Heart left ventricle (tissue), 16 donors: Measurements from ENCODE around the gene RBM7. TPM values are rescaled to one million over a fixed set of nuclear protein-coding genes. Genes with fewer than 3 reads are reported as not detected.

Experiments
- ATAC-seq, 4 donors: fragments of 200-7000 bp; cut with Tn5 transposase; one replicate each; pipeline ENCODE4 v1.9.1; 2020 to 2022; ENCODE audit warnings: moderate library complexity in 4 of 4, mild to moderate bottlenecking in 3 of 4, moderate number of reproducible peaks in 1 of 4
- DNase-seq, 5 donors: peaks; one replicate each; pipeline ENCODE4 v3.0.0-alpha.2; 2020
- H3K27ac ChIP-seq, 12 donors: fragments of 200-600 bp; sonication (generic) in 4 of 12; one replicate each; pipeline versions ENCODE4 v1.5.0 to v1.8.0; 2016 to 2022; ENCODE audit warnings: mild to moderate bottlenecking in 2 of 12
- H3K27me3 ChIP-seq, 9 donors: fragments of 200-600 bp; sonication (generic) in 2 of 9; one replicate each; pipeline versions ENCODE4 v1.5.1 to v1.8.0; 2016 to 2022; ENCODE audit warnings: mild to moderate bottlenecking in 3 of 9
- H3K36me3 ChIP-seq, 9 donors: fragments of 200-600 bp; sonication (generic) in 2 of 9; one replicate each; pipeline versions ENCODE4 v1.5.0 to v1.8.0; 2018 to 2022; ENCODE audit warnings: mild to moderate bottlenecking in 2 of 9
- H3K4me1 ChIP-seq, 12 donors: fragments of 200-600 bp; sonication (generic) in 4 of 12; one replicate each; pipeline versions ENCODE4 v1.5.0 to v1.8.0; 2016 to 2022; ENCODE audit warnings: mild to moderate bottlenecking in 3 of 12
- H3K4me3 ChIP-seq, 12 donors: fragments of 200-600 bp; sonication (generic) in 4 of 12; one replicate each; pipeline versions ENCODE4 v1.5.0 to v1.8.0; 2017 to 2022; ENCODE audit warnings: mild to moderate bottlenecking in 9 of 12, moderate library complexity in 4 of 12
- H3K9me3 ChIP-seq, 12 donors: fragments of 200-600 bp; sonication (generic) in 4 of 12; one replicate each; pipeline versions ENCODE4 v1.5.0 to v1.8.0; 2016 to 2022; ENCODE audit warnings: mild to moderate bottlenecking in 1 of 12
- CTCF ChIP-seq, 12 donors: fragments of 200-600 bp; sonication (generic) in 4 of 12; IDR thresholded peaks; one replicate each; pipeline versions ENCODE4 v1.5.0 to v1.8.0; 2018 to 2022; ENCODE audit warnings: antibody characterized with exemption in 12 of 12, mild to moderate bottlenecking in 5 of 12
- POLR2A ChIP-seq, 2 donors: fragments of 450-650 bp; IDR thresholded peaks; one replicate each; pipeline ENCODE4 v1.6.1; 2017; ENCODE audit warnings: antibody characterized with exemption in 2 of 2, mild to moderate bottlenecking in 2 of 2, moderate library complexity in 2 of 2
- WGBS, 4 donors: extraction: QIAGEN DNeasy Blood & Tissue Kit in 2 of 4; methylation state at CpG; one replicate each; pipeline versions ENCODE4 v1.1.5 to v1.1.7; 2013 to 2018; 5-methylcytosine and 5-hydroxymethylcytosine counted together
- intact Hi-C, 10 donors: fragments of 100-400 bp; cut with DNase I; formaldehyde crosslinking; loops; one replicate each; pipeline versions ENCODE4 v1.11.1 to v1.14.2; 2022
- long read RNA-seq, 3 donors: library from polyadenylated mRNA; unstranded; transcript quantifications; one replicate each; pipeline ENCODE4 v2.0.0, GENCODE V29; 2020 to 2021
- polyA plus RNA-seq, 2 donors: library from polyadenylated mRNA; stranded (reverse); fragments of 200-250 nt; gene quantifications; one replicate each; pipeline ENCODE4 v1.2.3, GENCODE V29; 2013
- total RNA-seq, 9 donors: library from RNA; depleted of rRNA in 2 of 9; stranded (reverse); fragments of >200 nt in 2 of 9; fragmentation: NEBNext Ultra II Directional in 3 of 9; extraction: Animal tissue kit (Norgen Biotek cat#: 25700) in 3 of 9; gene quantifications; one replicate each; pipeline versions ENCODE4 v1.1.0 to v1.2.4, GENCODE V29; 2016 to 2023
- donor health status: ischemic (EF 13 %, LVEDD 7.1; RV severe dilation, severe dysfunction).
- donor health status: healthy with polysubstance abuse.
- donor health status: DM: no; HTN: yes; CAD: no.
- donor health status: DM: no; HTN: no; CAD: no.
- donor health status: ischemic (EF 25% LVEDD 6.9; RV normal size, moderate dysfunction).
- donor health status: ischemic (EF 25% LVEDD 5.7; RV mildly dilated, moderate dysfunction).
- donor health status: healthy.
- donor health status: DM: yes; HTN: yes; CAD: no.
- donor health status: ischemic (EF 35%, LVEDD 5.7; RV mildly dilated, moderate dysfunction).
- donor health status: nonischemic (EF 11% LVEDD 7.7; RV severe dilation, severe dysfunction).
- donor health status: DM: yes; HTN: yes; CAD: no.
- donor health status: PGD.
- donor health status: ischemic (EF 29% LVEDD 5.4; RV normal size, mild dysfunction).
- donor health status: nonischemic (EF 23%, LVEDD 6.1; RV moderate dilation, normal function).

The RBM7 gene
- 10 to 100 TPM in 8 of 9 donors, 1 to 10 TPM in 1; 8.8 to 28.7 (median 20.8) TPM for total RNA-seq
- 10 to 100 TPM in 1 of 2 donors, 1 to 10 TPM in 1; 2.7 to 16.1 TPM for polyA plus RNA-seq
- long read RNA-seq, donor 1, full-length matches to known transcripts: 37 of 40 reads
- long read RNA-seq, donor 1, partial matches to known transcripts: 0 of 40 reads
- long read RNA-seq, donor 1, other reads (novel, unspliced or antisense): 3 of 40 reads
- long read RNA-seq, donor 2, full-length matches to known transcripts: 116 of 127 reads
- long read RNA-seq, donor 2, partial matches to known transcripts: 8 of 127 reads
- long read RNA-seq, donor 2, other reads (novel, unspliced or antisense): 3 of 127 reads
- long read RNA-seq, donor 3, full-length matches to known transcripts: 38 of 40 reads
- long read RNA-seq, donor 3, partial matches to known transcripts: 2 of 40 reads
- long read RNA-seq, donor 3, other reads (novel, unspliced or antisense): 0 of 40 reads

GRCh38 chr11:114400216-114400914 is at the start of gene RBM7, which contains the start of gene C11orf71:
Gene RBM7, plus strand, starts transcription at chr11:114400666. Its CDS starts 6 bp downstream, at chr11:114400672.
Gene C11orf71, minus strand, starts transcription at chr11:114400511. Its CDS starts 180 bp downstream, at chr11:114400331.
- Histone ChIP-seq H3K27ac (peak within 1 kb of the TSS; percentile 89 to 100 (median 98)), H3K27me3 (no peaks in the 10 kb centered on the region), H3K9me3 (no peaks in the 10 kb centered on the region), H3K4me1 (peaks cover 0 to 69% (median 53%) of the 10 kb centered on the region in 12 donors), H3K4me3 (peak within 1 kb of the TSS; percentile 63 to 94 (median 76)), H3K36me3 (peaks cover 0 to 26% (median 10%) of the 10 kb centered on the region in 9 donors)
- DNase-seq: peak; percentile 98 to 100 (median 99)
- TF ChIP-seq CTCF (IDR thresholded peaks at IDR 0.05) (peak in 2 of 12 donors; percentile 12 to 13), POLR2A (IDR thresholded peaks at IDR 0.05) (peak in 1 of 2 donors; percentile 92)
- 0 to 1% (median 0%) methylated on average over 43 to 65 of the region's 65 CpGs for WGBS, 4 donors
- intact Hi-C loops: loop anchor here in 9 of 10 donors (1.0 to 10.0 kb wide), 8 partner anchors 37 to 116 kb away; partner anchors contain the start of genes REXO2 (in 7 of the 9) and NNMT (in 2 of the 9)
- peak; percentile 97 to 99 (median 98) for ATAC-seq

GRCh38 chr11:114353443-114353842 is 47.0 kb upstream of the RBM7 start:
- Histone ChIP-seq H3K27me3 (no peaks in the 10 kb centered on the region), H3K9me3 (no peaks in the 10 kb centered on the region), H3K4me1 (no peaks in the 10 kb centered on the region), H3K27ac (no peak overlapping the region), H3K4me3 (no peak overlapping the region), H3K36me3 (no peaks in the 10 kb centered on the region)
- DNase-seq: no peak
- intact Hi-C loops: no loop called here
- WGBS, 4 donors: 86 to 90% (median 87%) methylated on average over 3 of the region's 3 CpGs
- TF ChIP-seq POLR2A (IDR thresholded peaks at IDR 0.05) (no peak), CTCF (IDR thresholded peaks at IDR 0.05) (no peak)
- no peak for ATAC-seq

GRCh38 chr11:114354076-114354475 is 46.4 kb upstream of the RBM7 start:
- H3K4me1 ChIP-seq: no peaks in the 10 kb centered on the region
- intact Hi-C loops: no loop called here
- H3K27ac ChIP-seq: no peak overlapping the region
- DNase-seq: no peak
- no peaks in the 10 kb centered on the region for H3K9me3 ChIP-seq
- H3K4me3 ChIP-seq: no peak overlapping the region
- no peaks in the 10 kb centered on the region for H3K27me3 ChIP-seq
- H3K36me3 ChIP-seq: no peaks in the 10 kb centered on the region
- TF ChIP-seq POLR2A (IDR thresholded peaks at IDR 0.05): no peak
- TF ChIP-seq CTCF (IDR thresholded peaks at IDR 0.05): no peak
- WGBS, 4 donors: 71 to 78% (median 75%) methylated on average over 3 of the region's 3 CpGs
- ATAC-seq: no peak

- H3K4me3 ChIP-seq: no peak overlapping the region
- intact Hi-C loops: no loop called here
- ATAC-seq (no peak), DNase-seq (no peak)
- 55 to 70% (median 62%) methylated on average over 1 of the region's 1 CpG for WGBS, 4 donors
- H3K9me3 ChIP-seq: peaks cover 0 to 10% (median 0%) of the 10 kb centered on the region in 12 donors
- no peaks in the 10 kb centered on the region for H3K36me3 ChIP-seq
- H3K4me1 ChIP-seq: no peaks in the 10 kb centered on the region
- H3K27ac ChIP-seq: no peak overlapping the region
- TF ChIP-seq CTCF (IDR thresholded peaks at IDR 0.05) (no peak), POLR2A (IDR thresholded peaks at IDR 0.05) (no peak)
- H3K27me3 ChIP-seq: no peaks in the 10 kb centered on the region
Observed at GRCh38 chr11:114358716-114359115, 41.8 kb upstream of the RBM7 start.
